K562 (cell line): ENCODE measurements around the gene ADIG. TPM values are rescaled to one million over a fixed set of nuclear protein-coding genes. Genes with fewer than 3 reads are reported as not detected.

Source experiments
- ATAC-seq: fragments of 200-7000 bp; cut with Tn5 transposase; 3 replicates; pipeline ENCODE4 v1.9.1; 2020; ENCODE audit warnings: moderate library complexity
- BruUV-seq: library from RNA; stranded (reverse); fragments of 400-500 nt; replicated peaks from 2 replicates; lab custom pipeline; 2021; lab: Mats Ljungman, UMichigan
- CTCF ChIA-PET: fragments of 300-600 bp; formaldehyde crosslinking; extraction: SDS; loops from one replicate; lab custom pipeline; 2021; ENCODE audit warnings: low intra/inter-chr PET ratio; lab: Yijun Ruan, JAX
- POLR2A ChIA-PET: fragments of 300-600, 350-650 bp; sonication (Branson Sonifier 250); formaldehyde crosslinking; extraction: SDS; loops from one replicate; lab custom pipeline; 2021; ENCODE audit warnings: antibody characterized with exemption, inconsistent platforms; lab: Yijun Ruan, JAX
- DNase-seq, 4 experiments: peaks; one replicate each; pipeline versions ENCODE4 v3.0.0 to v3.0.0-alpha.2; 2011 to 2018; ENCODE audit warnings: low spot score in 3 of 4, mixed read lengths in 3 of 4; ENCODE audit errors: extremely low read depth in 1 of 4
- FAIRE-seq: peaks from 2 replicates; lab custom pipeline; 2011; peaks lifted over from hg19 to GRCh38; lab: Jason Lieb, UNC
- H2AFZ ChIP-seq: 2 replicates; pipeline ENCODE4 v1.6.0; 2011; ENCODE audit warnings: low read depth, low read length, control low read depth, inconsistent platforms
- H3K27ac ChIP-seq: fragments of 200-600 bp; 3 replicates; pipeline ENCODE4 v1.8.0; 2011; ENCODE audit warnings: low read depth, mild to moderate bottlenecking, control low read depth, inconsistent platforms, low read length, moderate library complexity, mixed read lengths; ENCODE audit errors: extremely low read depth
- H3K27me3 ChIP-seq, 2 experiments: fragments of 300-600 bp in 1 of 2; 2 replicates in 1 of 2; 3 replicates in 1 of 2; pipeline versions ENCODE4 v1.6.0 to v1.8.0; 2011; ENCODE audit warnings: inconsistent platforms in 2 of 2, low read length in 2 of 2, mild to moderate bottlenecking in 1 of 2, mixed read lengths in 1 of 2, moderate library complexity in 1 of 2; ENCODE audit not compliant: control insufficient read depth in 2 of 2, insufficient read depth in 2 of 2
- H3K36me3 ChIP-seq: fragments of 300-600 bp; 3 replicates; pipeline ENCODE4 v1.8.0; 2011; ENCODE audit warnings: mild to moderate bottlenecking, low read length, inconsistent platforms; ENCODE audit not compliant: control insufficient read depth, insufficient read depth
- H3K4me1 ChIP-seq, 2 experiments: fragments of 200-600 bp in 1 of 2; replicated peaks in 1 of 2; 2 replicates in 1 of 2; 3 replicates in 1 of 2; pipeline versions ENCODE4 v1.5.1 to v1.8.0; 2011; ENCODE audit warnings: inconsistent platforms in 2 of 2, low read length in 2 of 2, mild to moderate bottlenecking in 1 of 2, mixed read lengths in 1 of 2, moderate library complexity in 1 of 2; ENCODE audit not compliant: control insufficient read depth in 2 of 2, insufficient read depth in 2 of 2
- H3K4me2 ChIP-seq: 2 replicates; pipeline ENCODE4 v1.6.1; 2011; ENCODE audit warnings: low read length, control low read depth, inconsistent platforms, mixed read lengths; ENCODE audit not compliant: insufficient read depth
- H3K4me3 ChIP-seq: fragments of 200-600 bp; sonication (generic), shearing (Covaris generic); 2 replicates; pipeline ENCODE4 v1.5.1; 2016; ENCODE audit warnings: control low read depth, inconsistent platforms
- H3K79me2 ChIP-seq: fragments of 200-600 bp; 3 replicates; pipeline ENCODE4 v1.8.0; 2011; ENCODE audit warnings: low read length, inconsistent platforms; ENCODE audit not compliant: control insufficient read depth, insufficient read depth
- H3K9ac ChIP-seq, 2 experiments: 2 replicates each; pipeline versions ENCODE4 v1.6.0 to v1.6.1; 2011; ENCODE audit warnings: low read depth in 2 of 2, low read length in 2 of 2, control low read depth in 1 of 2, inconsistent platforms in 1 of 2, mild to moderate bottlenecking in 1 of 2, mixed read lengths in 1 of 2; ENCODE audit not compliant: insufficient read depth in 1 of 2
- H3K9me1 ChIP-seq: one replicate; pipeline ENCODE4 v1.6.0; 2011; ENCODE audit warnings: inconsistent platforms, mild to moderate bottlenecking, low read length, moderate library complexity; ENCODE audit not compliant: control insufficient read depth, insufficient read depth
- H3K9me3 ChIP-seq: replicated peaks from 2 replicates; pipeline ENCODE4 v1.5.1; 2011; ENCODE audit warnings: low read depth, low read length, inconsistent platforms; ENCODE audit not compliant: control insufficient read depth, insufficient read depth
- H4K20me1 ChIP-seq: replicated peaks from 2 replicates; pipeline ENCODE4 v1.6.1; 2011; ENCODE audit warnings: low read length, inconsistent platforms, mixed read lengths; ENCODE audit not compliant: control insufficient read depth, insufficient read depth
- PRDM10 ChIP-seq: fragments of 450-650 bp; IDR thresholded peaks from 2 replicates; pipeline ENCODE4 v1.6.1; 2018; ENCODE audit not compliant: partially characterized antibody
- ZNF76 ChIP-seq: fragments of 250-450 bp; sonication (Bioruptor Pico); IDR thresholded peaks from 2 replicates; pipeline ENCODE4 v1.4.0; 2020; ENCODE audit warnings: mild to moderate bottlenecking, moderate library complexity, borderline replicate concordance
- WGBS: fragments of 100-300 bp; shearing (Covaris generic); methylation state at CpG from one replicate; pipeline ENCODE4 v1.1.6; 2016; ENCODE audit warnings: low coverage, mixed read lengths; ENCODE audit not compliant: insufficient coverage; ENCODE audit errors: missing lambda C conversion rate; 5-methylcytosine and 5-hydroxymethylcytosine counted together
- in situ Hi-C: fragments of 300-500 bp; cut with MboI; formaldehyde crosslinking; loops from 4 replicates; pipeline ENCODE4 v1.15.0; 2018; ENCODE audit warnings: inconsistent platforms, mixed read lengths
- intact Hi-C: fragments of 100-400 bp; cut with micrococcal nuclease; formaldehyde crosslinking; loops from 2 replicates; pipeline ENCODE4 v1.14.2; 2022
- polyA plus RNA-seq, 8 experiments: library from polyadenylated mRNA; depleted of rRNA in 4 of 8; stranded (reverse) in 5 of 8; unstranded in 3 of 8; fragments of >200 nt; fragmentation: Nextera tagmentation in 2 of 8; fragmentation: Illumina TruSeq in 1 of 8; extraction: Ambion mirVana in 2 of 8; extraction: Trizol in 1 of 8; gene quantifications; 2 replicates each; pipeline versions ENCODE4 v1.2.1 to v1.2.3, GENCODE V29; 2011 to 2014; ENCODE audit warnings: inconsistent platforms in 1 of 8, missing spikeins in 1 of 8
- total RNA-seq, 7 experiments: library from RNA; depleted of rRNA in 6 of 7; stranded (reverse); fragments of >200 nt in 6 of 7; fragmentation: Illumina TruSeq in 2 of 7; extraction: Trizol in 2 of 7; gene quantifications; 2 replicates each; pipeline versions ENCODE4 v1.2.1 to v1.2.3, GENCODE V29; 2011 to 2021; ENCODE audit warnings: low replicate concordance in 1 of 7

ADIG gene
- total and polyA plus RNA-seq, 9 of the 15 experiments (the other 6 are each of a cell fraction or from before 2014, with no cell fraction given): not detected

GRCh38 chr20:38623061-38623460 is 42.1 kb downstream of the ADIG start:
- ChIA-PET CTCF (no interaction called here), POLR2A (interaction anchor here (1.2 kb wide), 1 partner anchor 19 kb away, joined by 3 read pairs; no protein-coding TSS in a partner anchor)
- BruUV-seq: no TSS peak

More at GRCh38 chr20:38623061-38623460, 42.1 kb downstream of the ADIG start:
- Histone ChIP-seq H2AFZ (no peak overlapping the region), H3K9me3 (no peaks in the 10 kb centered on the region), H3K79me2 (no peaks in the 10 kb centered on the region), H3K4me3 (no peak overlapping the region)
- no peak for DNase-seq
- TF ChIP-seq PRDM10: peak; percentile 19
- TF ChIP-seq ZNF76 (CRISPR knock-in tag): no peak
- TF ChIP-seq, all 486 proteins: peak for 1
- H3K27ac ChIP-seq: no peak overlapping the region
- WGBS: 0% methylated on average over 4 of the region's 4 CpGs
- in situ Hi-C loops: no loop called here
- H3K27me3 ChIP-seq: peaks cover 35 to 45% of the 10 kb centered on the region in 2 experiments
- no peak for FAIRE-seq
- intact Hi-C loops: no loop called here
- no peak overlapping the region for H3K4me2 ChIP-seq
- H4K20me1 ChIP-seq: no peaks in the 10 kb centered on the region
- peaks cover 0 to 3% of the 10 kb centered on the region in 2 experiments; a peak in 2 of 5 replicates for H3K4me1 ChIP-seq
- no peaks in the 10 kb centered on the region for H3K36me3 ChIP-seq
- H3K9me1 ChIP-seq: no peaks in the 10 kb centered on the region
- ATAC-seq: no peak
- H3K9ac ChIP-seq: no peak overlapping the region
